ENCODE measurements around the gene ZNF775. TPM values are rescaled to one million over a fixed set of nuclear protein-coding genes. Genes with fewer than 3 reads are reported as not detected.

Gene ZNF775
- total RNA-seq, 1 experiment from 2014 or later, result 3.4 TPM

GRCh38 chr7:150396851-150397260, 17.7 kb downstream of the ZNF775 start:
- Histone ChIP-seq H3K36me3 (ENCODE audit: low read depth) (no peaks in the 10 kb centered on the region), H3K27ac (no peak overlapping the region), H3K4me1 (replicated peaks; ENCODE audit: insufficient read depth) (peaks cover 37% of the 10 kb centered on the region), H3K79me2 (ENCODE audit: low read depth) (no peaks in the 10 kb centered on the region), H2AFZ (no peak overlapping the region), H3F3A (ENCODE audit: insufficient read depth, low read depth) (peaks cover 22% of the 10 kb centered on the region), H3K4me2 (no peak overlapping the region), H3K9me3 (ENCODE audit: insufficient read depth, low read depth) (no peaks in the 10 kb centered on the region), H3K9me2 (ENCODE audit: insufficient read depth) (no peaks in the 10 kb centered on the region), H3K4me3 (no peak overlapping the region), H4K20me1 (ENCODE audit: insufficient read depth) (no peaks in the 10 kb centered on the region), H3K27me3 (ENCODE audit: insufficient read depth, low read depth) (no peaks in the 10 kb centered on the region)
- no TSS peak for BruUV-seq (replicated peaks)
- TF ChIP-seq EZH2 (IDR thresholded peaks at IDR 0.05; ENCODE audit: low read depth) (no peak), CTCF (conservative IDR thresholded peaks at IDR 0.05) (no peak)
- CTCF ChIA-PET, result no interaction called here
- POLR2A ChIA-PET (ENCODE audit: unreplicated experiment), result no interaction called here
- DNase-seq, result no peak
- intact Hi-C loops (cut with micrococcal nuclease; ENCODE audit: unreplicated experiment), result no loop called here

- peaks cover 26% of the 10 kb centered on the region for H3F3A ChIP-seq (ENCODE audit: insufficient read depth, low read depth)
- DNase-seq, result no peak
- H3K4me1 ChIP-seq (replicated peaks; ENCODE audit: insufficient read depth), result peaks cover 43% of the 10 kb centered on the region
- no peaks in the 10 kb centered on the region for H3K9me3 ChIP-seq (ENCODE audit: insufficient read depth, low read depth)
- H3K27me3 ChIP-seq (ENCODE audit: insufficient read depth, low read depth), result no peaks in the 10 kb centered on the region
- H3K9me2 ChIP-seq (ENCODE audit: insufficient read depth), result no peaks in the 10 kb centered on the region
- H4K20me1 ChIP-seq (ENCODE audit: insufficient read depth), result no peaks in the 10 kb centered on the region
- TF ChIP-seq CTCF (conservative IDR thresholded peaks at IDR 0.05), result no peak
- TF ChIP-seq EZH2 (IDR thresholded peaks at IDR 0.05; ENCODE audit: low read depth), result no peak
- H3K79me2 ChIP-seq (ENCODE audit: low read depth), result no peaks in the 10 kb centered on the region
- no peak overlapping the region for H3K27ac ChIP-seq
- H3K36me3 ChIP-seq (ENCODE audit: low read depth), result no peaks in the 10 kb centered on the region
- BruUV-seq (replicated peaks), result no TSS peak
- ChIA-PET POLR2A (ENCODE audit: unreplicated experiment) (no interaction called here), CTCF (no interaction called here)
- H3K4me3 ChIP-seq, result no peak overlapping the region
- intact Hi-C loops (cut with micrococcal nuclease; ENCODE audit: unreplicated experiment), result no loop called here
- H3K4me2 ChIP-seq, result no peak overlapping the region
- H2AFZ ChIP-seq, result no peak overlapping the region
Observed at GRCh38 chr7:150397346-150398107, 18.4 kb downstream of the ZNF775 start.

- intact Hi-C loops (cut with micrococcal nuclease; ENCODE audit: unreplicated experiment), result no loop called here
- H3K9me3 ChIP-seq (ENCODE audit: insufficient read depth, low read depth), result no peaks in the 10 kb centered on the region
- no peaks in the 10 kb centered on the region for H3K27me3 ChIP-seq (ENCODE audit: insufficient read depth, low read depth)
- no TSS peak for BruUV-seq (replicated peaks)
- ChIA-PET CTCF (no interaction called here), POLR2A (ENCODE audit: unreplicated experiment) (no interaction called here)
- peak overlapping the region; percentile 58; the same call in 1 of the 2 replicates for H3K4me2 ChIP-seq
- H3K27ac ChIP-seq, result no peak overlapping the region
- H3K9me2 ChIP-seq (ENCODE audit: insufficient read depth), result no peaks in the 10 kb centered on the region
- H3K4me3 ChIP-seq, result no peak overlapping the region
- H3K79me2 ChIP-seq (ENCODE audit: low read depth), result no peaks in the 10 kb centered on the region
- no peak for DNase-seq
- no peaks in the 10 kb centered on the region for H4K20me1 ChIP-seq (ENCODE audit: insufficient read depth)
- no peak overlapping the region for H2AFZ ChIP-seq
- TF ChIP-seq CTCF (conservative IDR thresholded peaks at IDR 0.05) (no peak), EZH2 (IDR thresholded peaks at IDR 0.05; ENCODE audit: low read depth) (no peak)
- H3K36me3 ChIP-seq (ENCODE audit: low read depth), result no peaks in the 10 kb centered on the region
- H3F3A ChIP-seq (ENCODE audit: insufficient read depth, low read depth), result peaks cover 26% of the 10 kb centered on the region
- peaks cover 43% of the 10 kb centered on the region for H3K4me1 ChIP-seq (replicated peaks; ENCODE audit: insufficient read depth)
Observed at GRCh38 chr7:150398108-150398964, 19.2 kb downstream of the ZNF775 start.
